EH (cell line): Measurements from ENCODE around the gene GALT.

Experiments
- DNase-seq: peaks from one replicate; pipeline ENCODE4 v3.0.0-alpha.2; 2015; ENCODE audit warnings: low read depth

GALT gene

DNA sequence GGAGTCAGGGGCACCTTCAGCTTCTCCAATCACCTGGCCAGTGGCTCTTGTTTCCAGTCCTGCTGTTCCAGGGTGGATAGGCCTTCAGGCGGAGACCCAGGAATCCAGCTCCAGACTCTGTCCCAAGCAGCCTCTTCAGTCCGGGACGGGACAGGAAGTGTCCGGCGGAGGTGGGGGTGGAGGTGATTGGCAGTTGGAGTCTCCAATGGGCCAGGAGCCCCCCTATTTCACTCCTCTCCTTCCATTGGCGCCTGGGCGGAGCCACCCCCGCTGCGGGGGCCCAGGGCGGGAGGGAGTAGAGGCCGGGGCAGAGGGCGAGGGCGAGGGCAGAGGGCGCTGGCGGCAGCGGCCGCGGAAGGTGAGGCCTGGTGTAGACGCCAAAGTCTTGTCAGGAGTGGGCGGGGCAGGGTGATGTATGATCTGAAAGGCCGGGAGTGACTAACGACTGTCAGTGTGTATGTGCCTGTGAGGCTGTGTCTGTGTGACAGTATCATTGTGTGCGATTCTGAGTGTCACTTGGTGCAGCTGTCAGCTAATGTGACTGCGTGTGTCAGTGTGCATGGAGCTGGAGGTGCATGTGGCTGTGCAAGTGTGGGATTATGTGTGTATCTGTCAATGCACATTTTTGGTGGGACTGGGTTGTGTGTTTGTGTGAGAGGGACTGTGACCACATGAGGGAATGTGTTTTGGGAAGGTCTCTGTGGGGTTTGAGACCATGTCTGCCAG is 5.6 kb downstream of the GALT start, which contains the start of gene IL11RA:
TSS of gene IL11RA (plus strand) at position 310 of the 726 bp plus-strand sequence. CDS start 3,033 bp downstream, outside the sequence.
- peak; percentile 93 for DNase-seq

DNA sequence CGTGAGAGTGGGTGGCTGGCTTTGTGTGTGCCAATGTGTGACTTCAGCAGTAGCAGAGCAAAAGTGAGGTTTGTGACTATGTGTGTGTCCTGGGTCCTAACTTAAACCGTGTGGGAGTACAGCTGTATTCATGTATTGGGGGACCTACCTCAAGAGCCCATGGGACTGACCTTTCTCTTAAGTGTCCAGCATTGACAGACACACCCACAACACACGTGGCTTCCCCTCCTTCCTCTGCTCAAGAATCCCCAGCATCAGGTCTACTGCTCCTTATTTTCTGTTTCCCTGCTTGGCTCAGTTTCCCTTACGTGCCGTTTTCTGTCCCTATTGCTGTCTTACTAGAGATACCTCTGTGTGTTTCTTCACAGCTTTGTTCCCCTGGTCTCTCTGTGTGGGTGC is 6.1 kb downstream of the GALT start:
- peak; percentile 31 for DNase-seq

DNA sequence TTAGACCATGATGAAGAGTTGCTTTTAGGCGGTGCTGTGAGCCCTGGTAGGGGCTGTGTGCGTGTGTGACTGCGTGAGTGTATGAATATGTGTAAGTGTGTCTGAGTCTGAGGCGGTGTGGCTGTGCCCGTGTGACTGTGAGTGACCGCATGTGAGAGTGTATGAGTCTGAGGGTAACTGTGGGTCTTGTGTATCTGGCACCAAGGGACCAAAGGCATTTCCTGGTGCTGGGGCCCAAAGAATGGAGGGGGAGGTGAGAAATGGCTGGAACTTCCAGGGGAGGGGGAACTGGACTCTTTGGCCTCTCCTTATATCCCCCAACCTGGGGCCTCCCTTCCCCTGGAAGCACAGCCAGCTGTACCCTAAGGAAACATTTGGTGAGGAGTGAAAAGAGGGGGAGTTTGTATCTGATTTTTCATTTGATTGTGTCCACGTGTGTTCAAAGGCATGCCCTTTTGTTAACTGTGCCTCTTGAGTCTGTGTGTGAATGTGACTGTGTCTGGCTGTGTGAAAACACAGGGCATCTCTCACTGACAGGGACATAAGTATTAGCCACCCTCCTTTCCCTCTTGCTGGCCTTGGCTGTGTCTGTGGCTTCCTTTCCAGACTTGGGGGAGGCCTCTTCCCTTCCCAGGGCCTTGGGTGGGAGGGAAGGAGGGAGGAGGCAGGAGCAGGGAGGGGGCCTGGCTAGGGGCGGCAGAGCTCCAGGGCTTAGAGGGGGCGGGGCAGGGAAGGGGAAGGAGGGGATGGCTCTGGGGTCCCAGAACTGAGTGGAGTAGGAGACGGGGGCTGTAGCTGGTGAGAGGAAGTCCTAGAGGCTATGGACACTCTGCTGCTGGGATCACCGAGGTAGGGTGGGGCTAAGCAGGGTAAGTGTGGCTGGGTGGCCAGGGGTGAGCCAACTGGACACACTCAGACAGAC is 6.9 kb downstream of the GALT start:
- peak; percentile 74 for DNase-seq

DNA sequence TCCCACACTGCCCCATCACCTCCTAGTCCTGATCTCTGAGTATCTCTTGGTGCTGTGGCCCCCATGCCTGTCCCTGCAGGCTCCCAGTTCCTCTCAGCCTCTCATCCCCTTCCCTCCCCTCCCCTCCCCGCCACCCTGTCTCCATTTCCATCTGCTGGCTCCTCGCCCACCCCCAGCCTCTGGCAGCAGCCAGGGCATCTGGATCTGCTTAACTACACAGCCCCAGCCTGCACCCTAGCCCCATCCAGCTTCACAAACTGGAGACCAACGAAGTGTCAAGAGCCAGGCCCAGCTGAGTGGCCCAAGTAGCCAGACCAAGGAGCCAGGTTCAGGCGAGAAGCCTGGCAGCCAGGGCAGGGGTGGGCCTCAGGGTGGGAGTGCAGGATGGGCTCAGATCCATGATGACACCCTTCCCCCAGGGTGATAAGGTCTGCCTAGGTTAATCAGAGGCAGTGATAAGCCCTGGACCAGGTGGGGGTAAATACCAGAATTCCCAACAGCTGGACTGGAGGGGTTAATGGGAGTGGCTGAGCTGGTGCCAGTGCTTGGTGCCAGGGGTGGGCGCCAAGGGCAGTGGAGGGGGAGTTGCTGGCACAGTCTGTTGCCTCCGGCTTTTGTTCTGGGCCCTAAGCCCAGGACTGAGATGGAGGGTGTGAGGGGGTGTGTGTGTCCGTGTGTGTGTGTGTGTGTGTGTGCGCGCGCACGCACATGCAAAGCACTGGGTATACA is 8.0 kb downstream of the GALT start:
- peak; percentile 84 for DNase-seq

DNA sequence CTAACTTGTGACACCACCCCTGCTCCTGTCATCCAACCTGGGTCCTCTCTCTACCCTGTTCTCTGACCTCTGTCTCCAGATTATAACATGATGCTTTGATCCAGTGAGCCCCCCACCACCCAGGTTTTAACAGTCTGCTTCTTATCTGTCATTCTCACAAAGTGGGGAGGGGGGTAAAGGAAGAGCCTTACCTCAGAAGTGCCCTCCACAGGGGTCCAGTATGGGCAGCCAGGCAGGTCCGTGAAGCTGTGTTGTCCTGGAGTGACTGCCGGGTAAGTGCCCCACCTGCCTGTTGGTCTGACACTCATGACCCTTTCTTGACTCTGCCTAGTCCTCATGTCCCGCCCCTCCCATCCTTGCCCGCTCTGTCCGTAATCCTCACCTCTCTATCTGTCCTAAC is 8.9 kb downstream of the GALT start:
- DNase-seq = no peak

DNA sequence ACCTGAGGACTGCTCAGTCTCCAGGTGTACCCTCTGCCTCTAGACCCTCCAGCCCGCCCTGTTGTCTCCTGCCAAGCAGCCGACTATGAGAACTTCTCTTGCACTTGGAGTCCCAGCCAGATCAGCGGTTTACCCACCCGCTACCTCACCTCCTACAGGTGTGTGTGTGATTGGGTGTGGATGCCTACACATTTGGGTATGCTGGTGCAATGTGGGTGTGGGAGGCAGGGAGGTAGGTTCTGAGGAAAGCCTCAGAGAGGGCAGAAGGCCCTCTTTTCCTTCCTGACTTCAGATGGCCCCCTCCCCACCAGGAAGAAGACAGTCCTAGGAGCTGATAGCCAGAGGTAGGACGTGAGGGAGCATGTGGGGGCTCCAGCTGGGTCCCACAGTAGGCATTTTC is 10.5 kb downstream of the GALT start:
- no peak for DNase-seq

DNA sequence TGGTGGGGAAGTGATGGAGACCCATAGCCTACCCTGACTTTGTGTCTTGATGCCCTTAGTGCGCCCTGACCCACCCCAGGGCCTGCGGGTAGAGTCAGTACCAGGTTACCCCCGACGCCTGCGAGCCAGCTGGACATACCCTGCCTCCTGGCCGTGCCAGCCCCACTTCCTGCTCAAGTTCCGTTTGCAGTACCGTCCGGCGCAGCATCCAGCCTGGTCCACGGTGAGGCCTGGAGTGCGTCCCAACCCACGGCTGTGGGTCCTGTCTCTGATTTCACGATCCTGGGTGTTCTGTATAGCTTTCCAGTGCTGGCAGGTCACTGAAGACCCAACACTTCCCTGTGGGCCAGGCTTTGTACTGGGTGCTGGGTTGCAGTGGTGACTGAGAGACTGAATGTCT is 12.0 kb downstream of the GALT start:
- DNase-seq = no peak

DNA sequence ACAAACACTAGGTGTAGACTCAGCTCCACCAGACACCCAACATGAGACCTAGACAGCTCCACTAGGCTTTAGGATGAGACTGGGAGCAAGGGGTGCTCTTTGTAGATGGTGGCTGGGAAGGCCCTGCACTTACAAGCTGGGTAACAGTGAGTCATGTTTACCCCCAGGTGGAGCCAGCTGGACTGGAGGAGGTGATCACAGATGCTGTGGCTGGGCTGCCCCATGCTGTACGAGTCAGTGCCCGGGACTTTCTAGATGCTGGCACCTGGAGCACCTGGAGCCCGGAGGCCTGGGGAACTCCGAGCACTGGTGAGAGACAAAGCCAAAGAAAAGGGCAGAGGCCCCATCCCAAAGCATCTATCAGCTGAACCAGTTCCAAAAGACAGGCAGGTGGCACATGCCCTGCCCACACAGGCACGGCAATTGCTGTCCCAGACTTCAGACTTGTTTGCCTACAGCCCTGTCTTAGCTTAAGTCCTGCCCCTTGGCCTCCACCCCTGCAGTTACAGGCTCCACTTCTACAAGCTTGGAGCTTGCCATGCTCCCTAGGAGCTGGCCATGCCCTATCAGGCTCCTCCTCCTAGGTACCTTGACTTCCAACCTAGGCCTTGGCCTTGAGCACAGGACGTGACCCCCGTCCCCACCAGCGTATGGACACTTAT is 13.2 kb downstream of the GALT start:
- no peak for DNase-seq

DNA sequence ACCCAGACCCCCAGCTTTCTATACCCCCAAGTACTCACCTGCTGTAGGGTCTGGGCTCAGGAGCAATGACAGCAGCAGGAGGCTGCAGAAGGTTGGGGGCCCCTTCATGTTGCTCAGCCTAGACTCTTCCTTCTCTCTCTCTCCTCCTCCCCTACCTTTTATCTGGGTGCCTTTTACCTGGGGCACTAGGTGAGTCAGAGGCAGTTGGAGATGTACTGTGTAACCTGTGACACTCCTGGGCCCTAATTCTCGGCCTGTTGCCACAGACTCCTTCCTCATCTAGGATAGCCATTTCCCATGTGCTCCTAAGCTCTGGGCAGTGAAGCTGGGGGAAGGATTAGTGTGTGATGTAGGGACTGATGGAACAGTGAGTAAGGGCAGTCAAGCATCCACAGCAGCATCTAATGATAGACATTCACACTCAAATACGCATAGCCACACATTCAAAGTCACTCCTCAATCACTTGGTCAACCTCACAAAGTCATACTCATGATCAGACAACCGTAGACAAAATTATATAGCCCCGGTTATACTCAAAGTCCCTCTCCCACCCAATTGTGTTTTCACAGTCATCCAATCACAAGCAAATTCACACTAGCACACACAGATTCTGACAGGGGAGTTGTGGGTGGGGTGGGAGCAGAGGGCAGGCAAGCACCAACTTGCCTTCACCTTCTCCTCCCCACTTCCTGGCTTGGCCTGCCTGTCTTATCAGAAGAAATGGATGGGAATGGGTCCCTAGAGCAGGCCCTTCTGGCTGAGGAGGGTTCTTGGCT is 16.2 kb downstream of the GALT start, which contains the start of gene CCL27:
TSS of gene CCL27 (minus strand) at position 132 of the 777 bp plus-strand sequence. CDS start at position 108, 24 bp downstream.
- no peak for DNase-seq

DNA sequence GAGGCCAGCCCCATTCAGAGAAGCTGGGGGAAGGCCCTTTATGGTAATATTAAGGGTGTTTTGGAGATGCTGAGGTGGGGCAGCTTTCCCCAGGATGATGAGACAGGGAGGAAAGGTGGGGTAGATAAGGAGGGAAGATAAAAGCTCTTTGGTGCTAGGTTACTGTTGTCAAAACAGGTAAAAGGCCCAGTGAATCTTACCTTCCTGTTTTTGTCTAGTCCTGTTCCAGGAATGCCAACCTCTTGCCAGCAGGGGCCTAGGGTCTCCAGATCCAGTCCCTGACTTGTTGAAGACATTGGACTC is 16.8 kb downstream of the GALT start:
- DNase-seq = no peak

DNA sequence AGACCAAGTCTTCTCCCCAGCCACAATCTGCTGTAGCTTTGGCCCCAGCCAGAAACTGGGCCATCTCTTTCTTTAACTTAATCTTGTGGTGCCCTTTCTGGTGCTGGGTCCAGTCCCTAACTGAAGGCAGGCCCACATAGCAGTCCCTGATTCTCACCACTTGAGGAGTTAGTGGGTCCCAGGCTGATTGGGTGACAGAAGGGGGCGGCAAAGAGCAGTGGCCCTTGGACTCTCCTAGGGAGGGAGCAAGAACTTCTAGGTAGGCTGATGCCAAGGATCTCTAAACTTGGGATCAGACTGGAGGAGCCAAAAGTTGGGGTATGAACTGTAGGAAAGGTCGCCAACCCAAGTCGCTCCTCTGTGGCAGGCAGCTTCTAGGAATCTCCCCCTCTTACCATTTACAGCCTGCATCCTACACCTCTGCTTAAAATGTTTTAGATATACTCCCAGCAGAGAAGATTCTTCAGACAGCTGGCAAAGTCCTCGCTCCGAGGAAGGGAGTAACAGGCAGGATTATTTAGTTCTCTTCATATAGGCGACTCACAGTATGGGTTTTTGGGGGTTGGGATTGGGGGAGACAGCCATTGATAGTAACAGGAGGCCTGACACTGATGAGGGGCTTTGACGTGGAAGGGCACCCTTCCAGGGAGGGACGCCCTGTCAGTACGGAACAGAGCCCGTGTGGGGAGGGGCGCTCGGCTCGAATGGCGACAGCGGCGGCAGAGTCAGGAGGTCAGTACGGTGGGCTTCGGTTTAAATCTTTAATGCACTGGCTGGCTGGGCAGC is 18.0 kb downstream of the GALT start:
- DNase-seq = peak; percentile 83

DNA sequence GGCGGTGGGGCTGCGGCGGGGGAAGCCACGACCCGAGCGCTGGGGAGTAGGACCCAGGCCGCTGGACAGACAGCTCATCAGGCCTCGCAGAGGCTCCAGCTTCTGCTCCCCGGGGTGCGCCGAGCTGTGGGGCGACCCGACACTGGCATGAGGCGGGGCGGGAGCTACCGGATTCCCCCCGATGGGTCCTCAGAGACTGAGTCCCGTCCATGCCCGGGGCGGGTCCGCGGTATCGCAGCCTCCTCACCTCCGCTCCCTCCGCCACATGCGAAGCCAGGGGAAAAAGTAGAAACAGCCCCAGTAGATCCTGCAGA is 18.5 kb downstream of the GALT start:
- no peak for DNase-seq

DNA sequence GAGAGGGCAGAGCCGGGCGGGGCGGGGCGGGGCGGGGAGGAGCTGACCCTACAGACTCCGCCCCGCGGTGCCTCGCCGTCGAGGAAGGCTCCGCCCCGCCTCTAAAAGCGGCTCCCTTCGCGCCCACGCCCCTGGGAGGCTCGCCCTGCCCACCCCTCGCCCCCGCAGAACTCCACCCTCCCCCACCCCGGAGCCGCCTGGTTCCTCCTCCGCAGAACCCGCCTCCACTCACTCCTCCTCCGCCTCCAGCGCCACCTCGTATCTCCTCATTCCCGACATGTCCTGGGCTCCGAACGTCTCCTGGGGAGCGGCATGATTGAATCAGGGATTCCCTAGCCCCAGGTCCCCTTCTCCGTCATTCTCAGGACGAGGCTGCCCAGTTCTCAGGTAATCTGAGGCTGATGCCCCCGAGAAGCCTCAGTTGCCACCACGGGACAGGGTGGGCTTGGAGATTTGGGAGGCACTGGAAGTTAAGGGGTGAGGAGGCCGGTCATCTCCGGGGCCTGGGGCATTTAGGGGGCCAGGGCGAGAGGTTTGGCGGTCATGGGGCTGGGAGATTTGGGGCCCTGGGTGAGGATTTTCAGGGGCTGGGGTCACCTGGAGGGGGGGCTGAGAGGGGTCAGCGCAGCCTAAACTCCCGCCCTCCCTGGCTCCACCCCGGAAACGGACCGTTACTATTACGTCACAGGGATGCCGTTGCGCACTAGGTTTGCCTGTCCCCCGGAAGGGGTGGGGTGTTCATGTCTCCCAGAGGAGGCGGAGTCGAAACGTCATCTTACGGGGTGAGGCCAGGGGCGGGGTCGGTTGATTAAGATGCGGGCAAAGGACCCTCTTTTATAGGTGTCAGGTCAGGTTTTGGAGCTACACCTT is 19.1 kb downstream of the GALT start:
- DNase-seq = peak; percentile 96

DNA sequence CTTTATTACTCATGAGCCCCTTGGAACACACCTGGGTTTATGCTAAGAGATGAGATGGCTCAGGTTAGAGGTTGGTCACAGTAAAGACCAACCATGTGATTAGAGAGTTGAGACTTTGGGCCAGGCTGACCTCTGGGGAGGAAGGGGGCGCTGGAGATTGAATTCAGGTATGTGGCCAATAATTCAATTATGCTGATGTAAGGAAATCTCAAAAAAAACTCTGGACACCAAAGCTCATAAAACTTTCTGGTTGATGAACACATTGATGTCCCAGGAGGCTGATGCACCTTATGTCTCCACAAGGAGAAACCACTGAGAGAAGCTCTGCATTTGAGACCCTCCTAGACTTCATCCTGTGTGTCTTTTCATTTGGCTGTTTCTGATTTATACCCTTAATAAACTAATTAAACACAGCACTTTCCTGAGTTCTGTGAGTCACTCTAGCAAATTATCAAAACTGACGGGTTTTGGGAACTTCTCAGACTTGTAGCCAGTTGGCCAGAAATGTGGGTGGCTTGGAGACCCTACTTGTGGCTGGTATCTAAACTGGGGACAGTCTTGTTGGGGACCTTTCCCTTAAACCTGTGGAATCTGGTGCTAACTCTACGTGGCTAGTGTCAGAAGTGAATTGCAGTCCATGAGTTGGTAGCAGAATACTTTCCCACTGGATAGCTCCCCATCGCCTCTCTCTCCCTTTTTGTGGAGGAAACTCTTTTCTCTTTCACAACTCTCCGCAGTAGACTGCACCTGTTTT is 23.5 kb downstream of the GALT start:
- DNase-seq = no peak

DNA sequence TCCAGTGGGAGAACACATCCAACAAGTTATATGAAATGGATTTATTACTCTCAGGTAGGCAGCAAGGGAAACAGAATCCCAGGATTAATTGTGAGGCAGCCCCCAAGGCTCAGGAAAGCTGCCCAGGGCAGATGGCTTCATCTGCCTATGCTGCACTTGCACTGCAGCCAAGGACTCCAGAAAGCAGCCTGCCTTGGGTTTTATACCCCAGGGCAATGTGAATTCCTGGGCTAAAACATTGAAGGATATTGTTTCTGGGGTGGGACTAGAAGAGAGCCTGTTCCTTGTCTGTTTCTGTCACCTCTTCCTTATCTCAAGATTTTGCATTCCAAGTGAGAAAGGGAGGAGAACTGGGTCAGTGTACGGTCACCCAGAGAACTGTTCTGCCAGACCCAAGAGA is 24.8 kb downstream of the GALT start:
- DNase-seq = no peak

DNA sequence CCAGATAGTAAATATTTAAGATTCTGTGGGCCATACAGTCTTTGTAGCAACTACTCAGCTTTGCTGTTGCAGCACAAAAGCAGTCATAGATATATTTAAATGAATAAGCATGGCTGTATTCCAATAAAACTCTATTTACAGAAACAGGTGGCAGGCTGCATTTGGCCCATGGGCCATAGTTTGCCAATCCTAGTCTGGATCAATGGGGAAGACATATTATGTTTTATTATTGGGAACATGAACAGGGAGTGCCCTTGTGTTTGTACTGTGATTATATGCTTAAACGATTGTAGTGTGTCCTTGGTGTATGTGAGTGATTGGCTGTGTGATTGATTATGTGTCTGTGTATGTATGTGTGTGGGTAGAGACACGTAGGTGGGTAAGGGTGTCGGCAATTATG is 28.0 kb downstream of the GALT start:
- DNase-seq = no peak

DNA sequence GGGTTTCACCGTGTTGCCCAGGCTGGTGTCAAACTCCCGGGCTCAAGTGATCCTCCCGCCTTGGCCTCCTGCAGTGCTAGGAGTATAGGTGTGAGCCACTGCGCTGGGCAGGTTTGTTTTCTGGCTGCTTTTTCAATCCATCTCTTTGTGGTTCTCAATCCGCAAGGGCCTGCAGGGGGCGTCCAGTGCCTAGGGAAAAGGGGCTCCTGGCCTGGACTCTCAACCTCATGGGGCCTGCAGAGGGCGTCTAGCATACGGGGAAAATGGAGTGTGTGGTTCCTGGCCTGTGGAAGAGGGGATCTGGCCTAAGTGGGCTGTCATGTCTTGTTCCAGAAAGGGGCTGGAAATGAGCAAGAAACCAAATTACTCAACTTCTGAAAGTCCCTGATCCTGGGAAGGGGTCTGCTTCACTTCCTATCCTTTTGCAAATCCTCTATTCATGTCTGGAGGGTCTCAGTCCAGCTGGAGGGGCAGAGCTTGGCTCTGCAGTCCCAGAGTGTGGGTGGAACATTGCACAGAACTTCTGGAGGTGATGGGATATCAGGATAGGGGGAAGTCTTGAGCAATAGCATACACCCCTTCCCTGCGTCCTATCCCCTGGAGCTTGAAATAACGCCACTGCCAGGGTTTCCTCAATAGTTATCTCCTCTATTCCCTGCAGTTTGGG is 28.7 kb downstream of the GALT start:
- DNase-seq = peak; percentile 70

DNA sequence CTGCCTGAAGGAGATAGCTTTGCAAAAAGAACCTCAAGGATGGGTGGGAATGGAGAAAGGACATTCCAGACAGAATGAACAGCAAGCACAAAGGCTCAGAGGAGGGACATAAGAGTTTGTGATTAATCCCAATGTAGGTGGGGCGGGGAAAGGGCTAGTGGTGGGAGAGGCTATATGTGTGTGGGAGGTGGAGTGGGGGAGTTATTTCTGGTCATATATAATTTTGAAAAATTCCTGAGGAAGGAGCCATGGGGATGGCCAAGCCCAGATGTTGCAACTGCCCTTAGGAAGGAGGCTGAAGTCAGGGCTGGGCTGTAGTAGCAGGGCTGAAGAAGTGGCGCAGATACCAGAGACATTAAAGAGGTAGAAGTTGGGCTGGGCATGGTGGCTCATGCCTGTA is 29.4 kb downstream of the GALT start:
- no peak for DNase-seq
